ENCODE results near the gene TANGO6.

GRCh38 chr16:69033151-69033949 lies 190.0 kb downstream of the TANGO6 start:
- TF ChIP-seq POLR2A (IDR thresholded peaks at IDR 0.05; ENCODE audit: low read depth, low read length) (no peak), POLR2AphosphoS5 (IDR thresholded peaks at IDR 0.05; ENCODE audit: low read depth, low read length) (no peak), TAF1 (IDR thresholded peaks at IDR 0.05; ENCODE audit: borderline replicate concordance, low read depth, low read length) (no peak)

Data from GM12892 (cell line).